ENCODE measurements around the gene GALNT2. TPM values are rescaled to one million over a fixed set of nuclear protein-coding genes. Genes with fewer than 3 reads are reported as not detected.

GALNT2 gene
- total and polyA plus RNA-seq, 2 of the 13 experiments (the other 11 are each of a cell fraction or from before 2014, with no cell fraction given): 39.3 to 39.6 TPM

DNA sequence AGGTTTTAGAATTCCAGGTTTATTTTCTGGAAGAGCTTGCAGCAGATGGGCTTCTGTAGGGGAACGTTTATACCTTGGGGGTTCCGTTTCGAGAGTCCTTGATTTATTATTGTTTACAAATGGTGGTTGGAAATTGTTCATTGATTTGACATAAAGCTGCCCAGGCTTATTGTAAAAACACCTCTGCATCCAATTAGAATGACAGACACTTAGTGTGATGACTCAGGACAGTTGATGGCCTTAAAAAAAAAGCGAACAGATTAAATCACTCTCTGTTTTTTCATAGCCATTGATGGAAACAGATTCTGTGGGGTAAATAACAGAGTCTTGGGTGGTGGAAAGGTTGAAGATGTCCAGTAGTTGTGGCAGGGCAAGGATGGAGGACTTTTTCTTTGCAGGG lies 35.4 kb downstream of the GALNT2 start:
- no peak overlapping the region for H3K9ac ChIP-seq (ENCODE audit: insufficient read depth, low read depth, low read length)
- peaks cover 49% of the 10 kb centered on the region for H3K4me1 ChIP-seq (ENCODE audit: insufficient read depth, low read length)
- ATAC-seq (no peak), DNase-seq (ENCODE audit: low spot score) (no peak), FAIRE-seq (no peak)
- no peaks in the 10 kb centered on the region for H3K36me3 ChIP-seq (replicated peaks in 1 of 2; ENCODE audit: control insufficient read depth in 1 of 2, insufficient read depth in 2 of 2, low read length in 2 of 2)
- in situ Hi-C loops (cut with HindIII; ENCODE audit: extremely low pct_ligation_motif_present, low pct_unique_long_range_greater_than_20kb): no loop called here
- BruUV-seq (replicated peaks): no TSS peak
- peaks cover 52% of the 10 kb centered on the region for H3K79me2 ChIP-seq (ENCODE audit: insufficient read depth, low read length)
- ChIA-PET CTCF (ENCODE audit: low intra/inter-chr PET ratio, low total read pairs) (no interaction called here), POLR2A (no interaction called here)
- no peak overlapping the region for H2AFZ ChIP-seq (ENCODE audit: low read length)
- no peak overlapping the region for H3K4me3 ChIP-seq (replicated peaks in 1 of 3; ENCODE audit: insufficient read depth in 1 of 3, low read depth in 2 of 3, low read length in 3 of 3)
- peaks cover 4% of the 10 kb centered on the region; the same call in 1 of the 2 replicates for H4K20me1 ChIP-seq (ENCODE audit: insufficient read depth, low read length)
- no peaks in the 10 kb centered on the region for H3K27me3 ChIP-seq (ENCODE audit: control insufficient read depth in 1 of 2, insufficient read depth in 2 of 2, low read length in 2 of 2)
- intact Hi-C loops (cut with micrococcal nuclease; ENCODE audit: unreplicated experiment): no loop called here
- no peak overlapping the region for H3K4me2 ChIP-seq (ENCODE audit: low read depth, low read length)
- WGBS (ENCODE audit: low lambda C conversion rate): 95% methylated on average over 4 of the region's 4 CpGs
- H3K9me3 ChIP-seq (ENCODE audit: low read length): no peaks in the 10 kb centered on the region
- no peak overlapping the region for H3K27ac ChIP-seq (ENCODE audit: extremely low read length, insufficient read depth, low read length)
- TF ChIP-seq, protein P1, sequence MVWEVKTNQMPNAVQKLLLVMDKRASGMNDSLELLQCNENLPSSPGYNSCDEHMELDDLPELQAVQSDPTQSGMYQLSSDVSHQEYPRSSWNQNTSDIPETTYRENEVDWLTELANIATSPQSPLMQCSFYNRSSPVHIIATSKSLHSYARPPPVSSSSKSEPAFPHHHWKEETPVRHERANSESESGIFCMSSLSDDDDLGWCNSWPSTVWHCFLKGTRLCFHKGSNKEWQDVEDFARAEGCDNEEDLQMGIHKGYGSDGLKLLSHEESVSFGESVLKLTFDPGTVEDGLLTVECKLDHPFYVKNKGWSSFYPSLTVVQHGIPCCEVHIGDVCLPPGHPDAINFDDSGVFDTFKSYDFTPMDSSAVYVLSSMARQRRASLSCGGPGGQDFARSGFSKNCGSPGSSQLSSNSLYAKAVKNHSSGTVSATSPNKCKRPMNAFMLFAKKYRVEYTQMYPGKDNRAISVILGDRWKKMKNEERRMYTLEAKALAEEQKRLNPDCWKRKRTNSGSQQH (CRISPR knock-in tag; IDR thresholded peaks at IDR 0.05; ENCODE audit: low read depth): no peak
- TF ChIP-seq ZNF136 (CRISPR knock-in tag; IDR thresholded peaks at IDR 0.05; ENCODE audit: low read depth): no peak
- no peak for TF ChIP-seq MATR3 (CRISPR knock-in tag; IDR thresholded peaks at IDR 0.05)
- TF ChIP-seq, protein P2, sequence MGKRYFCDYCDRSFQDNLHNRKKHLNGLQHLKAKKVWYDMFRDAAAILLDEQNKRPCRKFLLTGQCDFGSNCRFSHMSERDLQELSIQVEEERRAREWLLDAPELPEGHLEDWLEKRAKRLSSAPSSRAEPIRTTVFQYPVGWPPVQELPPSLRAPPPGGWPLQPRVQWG (CRISPR knock-in tag; IDR thresholded peaks at IDR 0.05; ENCODE audit: borderline replicate concordance, low read depth): no peak
- TF ChIP-seq, protein P3, sequence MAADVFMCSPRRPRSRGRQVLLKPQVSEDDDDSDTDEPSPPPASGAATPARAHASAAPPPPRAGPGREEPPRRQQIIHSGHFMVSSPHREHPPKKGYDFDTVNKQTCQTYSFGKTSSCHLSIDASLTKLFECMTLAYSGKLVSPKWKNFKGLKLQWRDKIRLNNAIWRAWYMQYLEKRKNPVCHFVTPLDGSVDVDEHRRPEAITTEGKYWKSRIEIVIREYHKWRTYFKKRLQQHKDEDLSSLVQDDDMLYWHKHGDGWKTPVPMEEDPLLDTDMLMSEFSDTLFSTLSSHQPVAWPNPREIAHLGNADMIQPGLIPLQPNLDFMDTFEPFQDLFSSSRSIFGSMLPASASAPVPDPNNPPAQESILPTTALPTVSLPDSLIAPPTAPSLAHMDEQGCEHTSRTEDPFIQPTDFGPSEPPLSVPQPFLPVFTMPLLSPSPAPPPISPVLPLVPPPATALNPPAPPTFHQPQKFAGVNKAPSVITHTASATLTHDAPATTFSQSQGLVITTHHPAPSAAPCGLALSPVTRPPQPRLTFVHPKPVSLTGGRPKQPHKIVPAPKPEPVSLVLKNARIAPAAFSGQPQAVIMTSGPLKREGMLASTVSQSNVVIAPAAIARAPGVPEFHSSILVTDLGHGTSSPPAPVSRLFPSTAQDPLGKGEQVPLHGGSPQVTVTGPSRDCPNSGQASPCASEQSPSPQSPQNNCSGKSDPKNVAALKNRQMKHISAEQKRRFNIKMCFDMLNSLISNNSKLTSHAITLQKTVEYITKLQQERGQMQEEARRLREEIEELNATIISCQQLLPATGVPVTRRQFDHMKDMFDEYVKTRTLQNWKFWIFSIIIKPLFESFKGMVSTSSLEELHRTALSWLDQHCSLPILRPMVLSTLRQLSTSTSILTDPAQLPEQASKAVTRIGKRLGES (CRISPR knock-in tag; IDR thresholded peaks at IDR 0.05; ENCODE audit: borderline replicate concordance): no peak
- TF ChIP-seq GPN1 (CRISPR knock-in tag; IDR thresholded peaks at IDR 0.05; ENCODE audit: borderline replicate concordance): no peak
- no peak for TF ChIP-seq PHF20 (CRISPR knock-in tag; IDR thresholded peaks at IDR 0.05)
- no peak for TF ChIP-seq ZNF446 (CRISPR knock-in tag; IDR thresholded peaks at IDR 0.05)
- TF ChIP-seq ZNF629 (CRISPR knock-in tag; conservative IDR thresholded peaks at IDR 0.05): no peak
- TF ChIP-seq FOXM1 (CRISPR knock-in tag; IDR thresholded peaks at IDR 0.05): no peak
- TF ChIP-seq, protein P4, sequence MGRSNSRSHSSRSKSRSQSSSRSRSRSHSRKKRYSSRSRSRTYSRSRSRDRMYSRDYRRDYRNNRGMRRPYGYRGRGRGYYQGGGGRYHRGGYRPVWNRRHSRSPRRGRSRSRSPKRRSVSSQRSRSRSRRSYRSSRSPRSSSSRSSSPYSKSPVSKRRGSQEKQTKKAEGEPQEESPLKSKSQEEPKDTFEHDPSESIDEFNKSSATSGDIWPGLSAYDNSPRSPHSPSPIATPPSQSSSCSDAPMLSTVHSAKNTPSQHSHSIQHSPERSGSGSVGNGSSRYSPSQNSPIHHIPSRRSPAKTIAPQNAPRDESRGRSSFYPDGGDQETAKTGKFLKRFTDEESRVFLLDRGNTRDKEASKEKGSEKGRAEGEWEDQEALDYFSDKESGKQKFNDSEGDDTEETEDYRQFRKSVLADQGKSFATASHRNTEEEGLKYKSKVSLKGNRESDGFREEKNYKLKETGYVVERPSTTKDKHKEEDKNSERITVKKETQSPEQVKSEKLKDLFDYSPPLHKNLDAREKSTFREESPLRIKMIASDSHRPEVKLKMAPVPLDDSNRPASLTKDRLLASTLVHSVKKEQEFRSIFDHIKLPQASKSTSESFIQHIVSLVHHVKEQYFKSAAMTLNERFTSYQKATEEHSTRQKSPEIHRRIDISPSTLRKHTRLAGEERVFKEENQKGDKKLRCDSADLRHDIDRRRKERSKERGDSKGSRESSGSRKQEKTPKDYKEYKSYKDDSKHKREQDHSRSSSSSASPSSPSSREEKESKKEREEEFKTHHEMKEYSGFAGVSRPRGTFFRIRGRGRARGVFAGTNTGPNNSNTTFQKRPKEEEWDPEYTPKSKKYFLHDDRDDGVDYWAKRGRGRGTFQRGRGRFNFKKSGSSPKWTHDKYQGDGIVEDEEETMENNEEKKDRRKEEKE (IDR thresholded peaks at IDR 0.05): no peak
- TF ChIP-seq, protein P5, sequence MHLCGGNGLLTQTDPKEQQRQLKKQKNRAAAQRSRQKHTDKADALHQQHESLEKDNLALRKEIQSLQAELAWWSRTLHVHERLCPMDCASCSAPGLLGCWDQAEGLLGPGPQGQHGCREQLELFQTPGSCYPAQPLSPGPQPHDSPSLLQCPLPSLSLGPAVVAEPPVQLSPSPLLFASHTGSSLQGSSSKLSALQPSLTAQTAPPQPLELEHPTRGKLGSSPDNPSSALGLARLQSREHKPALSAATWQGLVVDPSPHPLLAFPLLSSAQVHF (CRISPR knock-in tag; IDR thresholded peaks at IDR 0.05): no peak
- TF ChIP-seq, protein P6, sequence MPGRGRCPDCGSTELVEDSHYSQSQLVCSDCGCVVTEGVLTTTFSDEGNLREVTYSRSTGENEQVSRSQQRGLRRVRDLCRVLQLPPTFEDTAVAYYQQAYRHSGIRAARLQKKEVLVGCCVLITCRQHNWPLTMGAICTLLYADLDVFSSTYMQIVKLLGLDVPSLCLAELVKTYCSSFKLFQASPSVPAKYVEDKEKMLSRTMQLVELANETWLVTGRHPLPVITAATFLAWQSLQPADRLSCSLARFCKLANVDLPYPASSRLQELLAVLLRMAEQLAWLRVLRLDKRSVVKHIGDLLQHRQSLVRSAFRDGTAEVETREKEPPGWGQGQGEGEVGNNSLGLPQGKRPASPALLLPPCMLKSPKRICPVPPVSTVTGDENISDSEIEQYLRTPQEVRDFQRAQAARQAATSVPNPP (CRISPR knock-in tag; IDR thresholded peaks at IDR 0.05): no peak

Measured in HepG2 (cell line).